ENCODE results near the gene RUVBL2.

DNA sequence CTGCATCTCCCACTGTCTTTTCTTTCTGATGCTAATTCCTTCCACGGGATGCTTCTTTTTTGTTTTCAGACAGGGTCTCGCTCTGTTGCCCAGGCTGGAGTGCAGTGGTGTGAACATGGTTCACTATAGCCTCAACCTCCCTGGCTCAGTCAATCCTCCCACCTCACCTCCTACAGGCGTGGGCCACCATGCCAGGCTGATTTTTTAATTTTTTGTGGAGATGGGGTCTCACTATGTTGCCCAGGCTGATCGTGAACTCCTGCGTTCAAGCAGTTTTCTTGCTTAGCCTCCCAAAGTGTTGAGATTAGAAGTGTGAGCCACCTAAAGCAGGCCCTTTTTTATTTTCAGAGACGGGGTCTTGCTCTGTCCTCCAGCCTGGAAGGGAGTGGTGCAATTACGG, 5.4 kb upstream of the RUVBL2 start:
- TF ChIP-seq SPI1 (IDR thresholded peaks at IDR 0.05; ENCODE audit: borderline replicate concordance, low read depth) = no peak
- TF ChIP-seq, protein P1, sequence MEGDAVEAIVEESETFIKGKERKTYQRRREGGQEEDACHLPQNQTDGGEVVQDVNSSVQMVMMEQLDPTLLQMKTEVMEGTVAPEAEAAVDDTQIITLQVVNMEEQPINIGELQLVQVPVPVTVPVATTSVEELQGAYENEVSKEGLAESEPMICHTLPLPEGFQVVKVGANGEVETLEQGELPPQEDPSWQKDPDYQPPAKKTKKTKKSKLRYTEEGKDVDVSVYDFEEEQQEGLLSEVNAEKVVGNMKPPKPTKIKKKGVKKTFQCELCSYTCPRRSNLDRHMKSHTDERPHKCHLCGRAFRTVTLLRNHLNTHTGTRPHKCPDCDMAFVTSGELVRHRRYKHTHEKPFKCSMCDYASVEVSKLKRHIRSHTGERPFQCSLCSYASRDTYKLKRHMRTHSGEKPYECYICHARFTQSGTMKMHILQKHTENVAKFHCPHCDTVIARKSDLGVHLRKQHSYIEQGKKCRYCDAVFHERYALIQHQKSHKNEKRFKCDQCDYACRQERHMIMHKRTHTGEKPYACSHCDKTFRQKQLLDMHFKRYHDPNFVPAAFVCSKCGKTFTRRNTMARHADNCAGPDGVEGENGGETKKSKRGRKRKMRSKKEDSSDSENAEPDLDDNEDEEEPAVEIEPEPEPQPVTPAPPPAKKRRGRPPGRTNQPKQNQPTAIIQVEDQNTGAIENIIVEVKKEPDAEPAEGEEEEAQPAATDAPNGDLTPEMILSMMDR (IDR thresholded peaks at IDR 0.05; ENCODE audit: insufficient read depth, low read length) = no peak
- TF ChIP-seq POLR2AphosphoS5 (IDR thresholded peaks at IDR 0.05; ENCODE audit: low read depth) = no peak
- TF ChIP-seq GABPA (IDR thresholded peaks at IDR 0.05; ENCODE audit: low read depth) = no peak
- TF ChIP-seq REST (IDR thresholded peaks at IDR 0.05; ENCODE audit: insufficient replicate concordance, low read depth) = no peak
